Endothelial cell (in vitro differentiated cells): ENCODE data around the gene OR1J4. TPM values are rescaled to one million over a fixed set of nuclear protein-coding genes. Genes with fewer than 3 reads are reported as not detected.

Experiments
- DNase-seq: peaks from one replicate; pipeline ENCODE4 v3.0.0; 2021; ENCODE audit warnings: low spot score
- H3K27ac Mint-ChIP-seq: one replicate; pipeline ENCODE4 v1.8.0; 2021; ENCODE audit warnings: mixed read lengths, inconsistent platforms; ENCODE audit not compliant: unreplicated experiment
- H3K27me3 Mint-ChIP-seq: one replicate; pipeline ENCODE4 v1.8.0; 2021; ENCODE audit warnings: mild to moderate bottlenecking, moderate library complexity, mixed read lengths, inconsistent platforms; ENCODE audit not compliant: unreplicated experiment
- H3K36me3 Mint-ChIP-seq: one replicate; pipeline ENCODE4 v1.8.0; 2021; ENCODE audit warnings: mild to moderate bottlenecking, low read depth, mixed read lengths, inconsistent platforms; ENCODE audit not compliant: unreplicated experiment
- H3K4me1 Mint-ChIP-seq: one replicate; pipeline ENCODE4 v1.8.0; 2021; ENCODE audit warnings: mild to moderate bottlenecking, mixed read lengths, inconsistent platforms; ENCODE audit not compliant: unreplicated experiment
- H3K4me3 Mint-ChIP-seq: one replicate; pipeline ENCODE4 v1.8.0; 2021; ENCODE audit warnings: mild to moderate bottlenecking, mixed read lengths, inconsistent platforms; ENCODE audit not compliant: unreplicated experiment
- H3K9me3 Mint-ChIP-seq: one replicate; pipeline ENCODE4 v1.8.0; 2021; ENCODE audit warnings: mixed read lengths, inconsistent platforms; ENCODE audit not compliant: unreplicated experiment
- long read RNA-seq: library from polyadenylated mRNA; unstranded; transcript quantifications from one replicate; pipeline ENCODE4 v2.0.0, GENCODE V29; 2020; ENCODE audit not compliant: unreplicated experiment
- total RNA-seq: library from RNA; stranded (reverse); fragmentation: NEBNext Ultra II Directional; extraction: Animal tissue kit (Norgen Biotek cat#: 25700); gene quantifications from one replicate; pipeline ENCODE4 v1.2.1, GENCODE V29; 2021; ENCODE audit not compliant: unreplicated experiment
- TF ChIP-seq, protein P1 (sequence below): fragments of 200-600 bp; sonication (generic); IDR thresholded peaks from one replicate; pipeline ENCODE4 v1.5.0; 2021; ENCODE audit warnings: antibody characterized with exemption; ENCODE audit not compliant: unreplicated experiment

OR1J4 gene, protein sequence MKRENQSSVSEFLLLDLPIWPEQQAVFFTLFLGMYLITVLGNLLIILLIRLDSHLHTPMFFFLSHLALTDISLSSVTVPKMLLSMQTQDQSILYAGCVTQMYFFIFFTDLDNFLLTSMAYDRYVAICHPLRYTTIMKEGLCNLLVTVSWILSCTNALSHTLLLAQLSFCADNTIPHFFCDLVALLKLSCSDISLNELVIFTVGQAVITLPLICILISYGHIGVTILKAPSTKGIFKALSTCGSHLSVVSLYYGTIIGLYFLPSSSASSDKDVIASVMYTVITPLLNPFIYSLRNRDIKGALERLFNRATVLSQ
- not detected for total RNA-seq
- long read RNA-seq, result 0 reads

DNA sequence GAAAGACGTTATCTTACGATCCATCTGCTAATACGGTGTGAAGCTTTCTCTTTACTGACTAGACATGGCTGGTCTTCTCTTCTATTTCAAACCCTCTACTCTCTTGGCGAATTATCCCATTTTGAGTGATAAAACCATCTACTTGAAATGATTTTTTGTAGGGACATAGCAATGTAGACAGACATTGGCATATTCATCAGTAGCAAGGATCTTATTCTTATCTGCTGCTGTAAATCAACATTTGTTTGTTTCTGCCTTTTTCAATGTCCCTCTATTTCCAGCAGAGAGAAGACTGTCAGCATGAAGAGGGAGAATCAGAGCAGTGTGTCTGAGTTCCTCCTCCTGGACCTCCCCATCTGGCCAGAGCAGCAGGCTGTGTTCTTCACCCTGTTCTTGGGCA, at the start of gene OR1J4:
Gene OR1J4, plus strand, starts transcription at position 301 of the 400 bp plus-strand sequence. Its CDS starts 0 bp downstream, at position 301.
- Mint-ChIP-seq H3K4me3 (no peak within 1 kb of the TSS), H3K36me3 (no peaks in the 10 kb centered on the region), H3K27ac (no peak within 1 kb of the TSS), H3K27me3 (peaks cover 3% of the 10 kb centered on the region), H3K9me3 (no peaks in the 10 kb centered on the region), H3K4me1 (no peaks in the 10 kb centered on the region)
- TF ChIP-seq, protein P1, sequence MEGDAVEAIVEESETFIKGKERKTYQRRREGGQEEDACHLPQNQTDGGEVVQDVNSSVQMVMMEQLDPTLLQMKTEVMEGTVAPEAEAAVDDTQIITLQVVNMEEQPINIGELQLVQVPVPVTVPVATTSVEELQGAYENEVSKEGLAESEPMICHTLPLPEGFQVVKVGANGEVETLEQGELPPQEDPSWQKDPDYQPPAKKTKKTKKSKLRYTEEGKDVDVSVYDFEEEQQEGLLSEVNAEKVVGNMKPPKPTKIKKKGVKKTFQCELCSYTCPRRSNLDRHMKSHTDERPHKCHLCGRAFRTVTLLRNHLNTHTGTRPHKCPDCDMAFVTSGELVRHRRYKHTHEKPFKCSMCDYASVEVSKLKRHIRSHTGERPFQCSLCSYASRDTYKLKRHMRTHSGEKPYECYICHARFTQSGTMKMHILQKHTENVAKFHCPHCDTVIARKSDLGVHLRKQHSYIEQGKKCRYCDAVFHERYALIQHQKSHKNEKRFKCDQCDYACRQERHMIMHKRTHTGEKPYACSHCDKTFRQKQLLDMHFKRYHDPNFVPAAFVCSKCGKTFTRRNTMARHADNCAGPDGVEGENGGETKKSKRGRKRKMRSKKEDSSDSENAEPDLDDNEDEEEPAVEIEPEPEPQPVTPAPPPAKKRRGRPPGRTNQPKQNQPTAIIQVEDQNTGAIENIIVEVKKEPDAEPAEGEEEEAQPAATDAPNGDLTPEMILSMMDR, result no peak
- no peak for DNase-seq

DNA sequence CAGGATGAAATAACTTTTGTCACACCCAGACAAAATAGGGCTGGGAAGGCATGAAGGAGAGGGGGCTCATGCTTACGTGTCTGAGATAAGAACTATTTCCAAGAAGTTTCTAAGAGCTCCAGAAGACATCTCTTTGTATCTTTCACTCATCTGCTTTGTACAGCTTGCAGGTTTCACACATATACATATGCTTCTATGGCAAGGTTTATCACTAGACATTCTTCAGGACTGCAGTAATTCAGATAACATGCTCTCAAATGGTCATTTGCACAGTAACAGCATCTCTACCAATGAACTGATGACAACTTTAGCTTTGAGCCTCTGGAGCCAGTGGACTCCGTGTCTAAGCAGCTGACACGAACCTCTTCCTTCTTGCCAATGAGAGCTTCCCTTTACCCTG, 44.4 kb upstream of the OR1J4 start:
- no peaks in the 10 kb centered on the region for H3K9me3 Mint-ChIP-seq
- H3K27ac Mint-ChIP-seq, result no peak overlapping the region
- TF ChIP-seq, protein P1, result no peak
- peaks cover 3% of the 10 kb centered on the region for H3K27me3 Mint-ChIP-seq
- H3K36me3 Mint-ChIP-seq, result no peaks in the 10 kb centered on the region
- DNase-seq, result no peak
- H3K4me3 Mint-ChIP-seq, result no peak overlapping the region
- no peaks in the 10 kb centered on the region for H3K4me1 Mint-ChIP-seq

DNA sequence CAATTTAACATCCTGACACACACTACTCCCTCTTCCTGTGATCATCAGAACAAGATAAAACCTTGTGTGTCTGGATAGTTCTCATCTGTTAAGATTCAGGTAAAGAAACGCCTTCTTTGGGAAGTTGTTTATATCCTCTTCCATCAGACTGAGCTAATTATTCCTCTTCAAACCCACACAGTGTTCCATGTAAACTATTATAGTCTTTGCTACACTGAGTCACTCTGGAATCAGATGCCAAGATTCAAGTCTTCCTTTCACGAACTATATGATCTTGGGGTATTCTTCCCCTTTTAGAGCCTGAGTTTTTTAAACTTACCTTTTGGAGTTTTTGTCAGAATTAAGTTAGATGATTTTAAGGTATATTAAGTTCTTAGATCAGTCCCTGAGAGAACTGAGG, 43.2 kb upstream of the OR1J4 start:
- no peak overlapping the region for H3K4me3 Mint-ChIP-seq
- H3K9me3 Mint-ChIP-seq, result no peaks in the 10 kb centered on the region
- TF ChIP-seq, protein P1, result no peak
- no peaks in the 10 kb centered on the region for H3K36me3 Mint-ChIP-seq
- no peak for DNase-seq
- peaks cover 1% of the 10 kb centered on the region for H3K27me3 Mint-ChIP-seq
- no peak overlapping the region for H3K27ac Mint-ChIP-seq
- no peaks in the 10 kb centered on the region for H3K4me1 Mint-ChIP-seq

DNA sequence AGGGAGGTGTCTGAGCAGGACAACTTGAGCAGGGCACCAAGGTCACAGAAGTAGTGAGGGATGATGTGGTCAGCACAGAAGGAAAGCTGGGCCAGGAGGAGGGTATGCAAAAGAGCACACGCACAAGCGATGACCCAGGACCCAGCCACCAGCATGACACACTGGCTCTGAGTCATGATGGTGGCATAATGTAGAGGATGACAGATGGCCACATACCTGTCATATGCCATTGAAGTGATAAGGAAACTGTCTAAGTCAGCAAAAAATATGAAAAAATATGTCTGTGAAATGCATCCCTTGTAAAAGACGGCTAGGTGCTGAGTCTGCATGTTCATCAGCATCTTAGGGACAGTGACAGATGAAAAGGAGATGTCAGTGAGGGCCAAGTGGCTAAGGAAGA, 41.6 kb upstream of the OR1J4 start:
- Mint-ChIP-seq H3K9me3 (no peaks in the 10 kb centered on the region), H3K27ac (no peak overlapping the region)

DNA sequence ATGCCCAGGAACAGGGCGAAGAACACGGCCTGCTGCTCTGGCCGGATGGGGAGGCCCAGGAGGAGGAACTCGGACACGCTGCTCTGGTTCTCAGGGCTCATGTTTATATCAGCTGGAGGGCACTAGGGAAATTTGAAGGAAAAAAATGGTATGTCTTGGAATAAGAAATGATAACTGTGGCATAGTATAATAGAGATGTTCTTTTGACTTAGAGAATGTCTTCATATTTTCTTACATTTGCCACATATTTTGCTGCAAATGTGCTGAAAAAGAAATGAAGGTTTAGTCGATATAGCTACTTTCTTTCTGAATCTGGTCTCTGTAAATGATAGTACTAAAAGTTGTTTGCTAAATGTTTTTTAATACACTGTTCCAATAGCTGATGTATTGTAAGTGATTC, 41.1 kb upstream of the OR1J4 start, which contains the start of gene OR1J1:
Gene OR1J1, minus strand, starts transcription at position 101 of the 400 bp plus-strand sequence. Its CDS starts 0 bp downstream, at position 101.
- DNase-seq, result no peak
- Mint-ChIP-seq H3K27me3 (peaks cover 1% of the 10 kb centered on the region), H3K36me3 (no peaks in the 10 kb centered on the region), H3K9me3 (no peaks in the 10 kb centered on the region), H3K4me3 (no peak within 1 kb of the TSS), H3K27ac (no peak within 1 kb of the TSS), H3K4me1 (no peaks in the 10 kb centered on the region)
- TF ChIP-seq, protein P1, result no peak

More for the DNA sequence above, 41.6 kb upstream of the OR1J4 start:
- Mint-ChIP-seq H3K4me3 (no peak overlapping the region), H3K4me1 (no peaks in the 10 kb centered on the region), H3K36me3 (no peaks in the 10 kb centered on the region), H3K27me3 (peaks cover 1% of the 10 kb centered on the region)
- no peak for DNase-seq
- TF ChIP-seq, protein P1, result no peak
